Neural cell (in vitro differentiated cells): ENCODE data around the gene MYOCD. TPM values are rescaled to one million over a fixed set of nuclear protein-coding genes. Genes with fewer than 3 reads are reported as not detected.

Source experiments
- H2AFZ ChIP-seq: fragments of 200-600, 300-800 bp; sonication (generic), shearing (Covaris generic); 2 replicates; pipeline ENCODE4 v1.6.0; 2014; ENCODE audit warnings: low read depth, mild to moderate bottlenecking, antibody characterized with exemption, low read length, moderate library complexity
- H3F3A ChIP-seq: fragments of 200-600 bp; shearing (Covaris generic); 2 replicates; pipeline ENCODE4 v1.6.1; 2016; ENCODE audit warnings: mild to moderate bottlenecking, moderate library complexity, mixed read lengths, antibody characterized with exemption, low read length; ENCODE audit not compliant: insufficient read depth, poor library complexity, severe bottlenecking
- H3K27ac ChIP-seq: fragments of 200-600, 300-800 bp; sonication (generic), shearing (Covaris generic); 2 replicates; pipeline ENCODE4 v1.5.1; 2014; ENCODE audit warnings: mild to moderate bottlenecking, low read length, moderate library complexity
- H3K27me3 ChIP-seq: fragments of 300-800, 200-600 bp; sonication (generic), shearing (Covaris generic); 2 replicates; pipeline ENCODE4 v1.6.0; 2014; ENCODE audit warnings: mild to moderate bottlenecking, low read depth, low read length, moderate library complexity; ENCODE audit not compliant: insufficient read depth
- H3K36me3 ChIP-seq: fragments of 300-800, 200-600 bp; sonication (generic), shearing (Covaris generic); 2 replicates; pipeline ENCODE4 v1.5.1; 2014; ENCODE audit warnings: mild to moderate bottlenecking, antibody characterized with exemption, low read length, moderate library complexity; ENCODE audit not compliant: insufficient read depth
- H3K4me2 ChIP-seq: fragments of 300-800, 200-600 bp; sonication (generic), shearing (Covaris generic); 2 replicates; pipeline ENCODE4 v1.6.0; 2014; ENCODE audit warnings: mild to moderate bottlenecking, low read length
- H3K4me3 ChIP-seq: fragments of 300-800, 200-600 bp; sonication (generic), shearing (Covaris generic); 2 replicates; pipeline ENCODE4 v1.5.1; 2014; ENCODE audit warnings: mild to moderate bottlenecking, low read length, moderate library complexity
- H3K79me2 ChIP-seq: fragments of 200-600 bp; shearing (Covaris generic); replicated peaks from 2 replicates; pipeline ENCODE4 v1.6.0; 2014; ENCODE audit warnings: mild to moderate bottlenecking, low read length, moderate library complexity; ENCODE audit not compliant: insufficient read depth
- H3K9ac ChIP-seq: fragments of 300-800, 200-600 bp; sonication (generic), shearing (Covaris generic); 2 replicates; pipeline ENCODE4 v1.6.1; 2016; ENCODE audit warnings: mild to moderate bottlenecking, low read length, mixed read lengths
- H3K9me2 ChIP-seq: fragments of 200-600 bp; shearing (Covaris generic); 2 replicates; pipeline ENCODE4 v1.6.1; 2016; ENCODE audit warnings: mild to moderate bottlenecking, low read length, mixed read lengths; ENCODE audit not compliant: insufficient read depth
- H3K9me3 ChIP-seq: fragments of 200-600, 300-800 bp; sonication (generic), shearing (Covaris generic); 2 replicates; pipeline ENCODE4 v1.6.1; 2016; ENCODE audit warnings: mild to moderate bottlenecking, mixed run types, low read length, moderate library complexity, mixed read lengths
- H4K20me1 ChIP-seq: fragments of 200-600 bp; shearing (Covaris generic); 2 replicates; pipeline ENCODE4 v1.6.1; 2016; ENCODE audit warnings: mild to moderate bottlenecking, mixed run types; ENCODE audit not compliant: insufficient read depth
- EP300 ChIP-seq: fragments of 450-650 bp; conservative IDR thresholded peaks from 2 replicates; pipeline ENCODE4 v1.6.1; 2014; ENCODE audit warnings: antibody characterized with exemption, mild to moderate bottlenecking, moderate library complexity; ENCODE audit not compliant: poor library complexity, severe bottlenecking
- EZH2 ChIP-seq: fragments of 200-600, 300-800 bp; shearing (Covaris generic), sonication (generic); IDR thresholded peaks from 2 replicates; pipeline ENCODE4 v1.6.1; 2014; ENCODE audit warnings: antibody characterized with exemption, low read length, borderline replicate concordance, mild to moderate bottlenecking; ENCODE audit not compliant: insufficient read depth, poor library complexity, severe bottlenecking
- MXI1 ChIP-seq: fragments of 450-650 bp; conservative IDR thresholded peaks from 2 replicates; pipeline ENCODE4 v1.6.1; 2014; ENCODE audit warnings: antibody characterized with exemption, mild to moderate bottlenecking; ENCODE audit not compliant: poor library complexity, severe bottlenecking
- POLR2AphosphoS5 ChIP-seq: IDR thresholded peaks from 2 replicates; pipeline ENCODE4 v1.6.1; 2012
- RAD21 ChIP-seq: fragments of 450-650 bp; conservative IDR thresholded peaks from 2 replicates; pipeline ENCODE4 v1.6.1; 2014; ENCODE audit warnings: antibody characterized with exemption, mild to moderate bottlenecking, moderate library complexity
- REST ChIP-seq: IDR thresholded peaks from 2 replicates; pipeline ENCODE4 v1.6.1; 2012; ENCODE audit warnings: borderline replicate concordance
- SMC3 ChIP-seq: fragments of 450-650 bp; conservative IDR thresholded peaks from 2 replicates; pipeline ENCODE4 v1.6.1; 2014; ENCODE audit warnings: antibody characterized with exemption, mild to moderate bottlenecking, moderate library complexity; ENCODE audit not compliant: poor library complexity
- TAF1 ChIP-seq: IDR thresholded peaks from 2 replicates; pipeline ENCODE4 v1.6.1; 2012; ENCODE audit warnings: low read depth
- polyA minus RNA-seq: library from RNA; depleted of rRNA, polyadenylated mRNA; stranded (reverse); fragments of >200 nt; gene quantifications from 2 replicates; pipeline ENCODE4 v1.2.3, GENCODE V29; 2014
- polyA plus RNA-seq: library from polyadenylated mRNA; depleted of rRNA; stranded (reverse); fragments of >200 nt; gene quantifications from 2 replicates; pipeline ENCODE4 v1.2.3, GENCODE V29; 2014
- TF ChIP-seq, protein P1 (sequence below): fragments of 450-650 bp; IDR thresholded peaks from 2 replicates; pipeline ENCODE4 v1.5.1; 2014; ENCODE audit warnings: antibody characterized with exemption, mild to moderate bottlenecking, moderate library complexity; ENCODE audit not compliant: poor library complexity, severe bottlenecking

MYOCD gene
- polyA plus RNA-seq (not detected in 2 replicates), polyA minus RNA-seq (not detected in 2 replicates)

DNA sequence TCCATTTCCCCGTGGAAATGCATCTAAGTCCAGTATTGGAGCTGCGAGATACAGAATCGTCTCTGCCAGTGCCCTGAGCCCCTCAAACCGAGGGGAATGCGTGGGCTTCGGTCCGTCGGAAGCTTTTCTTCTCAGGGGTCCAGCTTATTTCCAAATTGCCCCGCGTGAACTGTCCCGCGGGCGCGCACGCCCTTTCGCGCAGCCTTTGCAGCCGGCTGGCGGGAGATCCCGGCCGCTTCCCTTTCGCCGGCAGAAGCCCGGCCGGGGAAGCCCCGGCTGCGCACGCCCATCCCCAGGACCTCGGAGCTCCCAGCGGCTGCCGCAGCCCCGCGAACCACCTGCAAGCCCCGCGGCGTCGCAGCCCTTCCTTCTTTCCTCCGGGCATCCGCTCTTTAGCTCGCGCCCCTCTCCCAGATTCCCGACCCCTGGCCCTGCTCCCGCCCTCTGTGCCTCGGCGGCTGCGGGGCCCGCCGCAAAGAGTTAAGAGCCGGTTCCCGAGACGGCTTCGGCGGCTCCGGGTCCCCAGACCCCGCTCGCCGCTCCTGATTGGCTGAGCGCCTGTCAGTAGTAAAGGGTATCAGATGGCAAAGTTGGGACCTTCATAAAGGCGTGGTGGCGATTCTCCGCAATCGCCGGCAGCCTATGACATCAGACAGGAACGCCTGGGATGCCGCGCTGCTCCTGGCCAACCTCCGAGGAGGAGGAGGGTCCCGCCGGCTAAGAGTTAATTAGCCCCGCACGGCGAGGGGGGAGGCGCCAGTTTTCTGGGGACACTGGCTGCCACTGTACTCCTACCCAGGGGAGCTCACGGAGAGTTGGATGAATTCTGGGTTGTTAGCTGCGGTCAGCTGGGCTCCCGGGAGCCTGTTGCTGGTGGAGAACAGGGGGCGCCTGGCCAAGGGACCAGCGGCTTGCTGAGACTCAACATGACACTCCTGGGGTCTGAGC, at the start of gene MYOCD:
TSS of gene MYOCD (plus strand) at position 628 of the 948 bp plus-strand sequence. CDS start at position 927, 299 bp downstream.
- Histone ChIP-seq H3K9me2 (no peaks in the 10 kb centered on the region), H3K9ac (peak within 1 kb of the TSS; percentile 26), H3K4me3 (peak within 1 kb of the TSS; percentile 70), H3K9me3 (no peaks in the 10 kb centered on the region), H3K27ac (no peak within 1 kb of the TSS), H4K20me1 (no peaks in the 10 kb centered on the region), H3K36me3 (no peaks in the 10 kb centered on the region), H3K79me2 (no peaks in the 10 kb centered on the region), H3K27me3 (peaks cover 38% of the 10 kb centered on the region), H3K4me2 (peak within 1 kb of the TSS; percentile 51), H3F3A (no peaks in the 10 kb centered on the region), H2AFZ (peak within 1 kb of the TSS; percentile 8)
- TF ChIP-seq SMC3 (peak; percentile 28), MXI1 (peak; percentile 25), EP300 (no peak)

DNA sequence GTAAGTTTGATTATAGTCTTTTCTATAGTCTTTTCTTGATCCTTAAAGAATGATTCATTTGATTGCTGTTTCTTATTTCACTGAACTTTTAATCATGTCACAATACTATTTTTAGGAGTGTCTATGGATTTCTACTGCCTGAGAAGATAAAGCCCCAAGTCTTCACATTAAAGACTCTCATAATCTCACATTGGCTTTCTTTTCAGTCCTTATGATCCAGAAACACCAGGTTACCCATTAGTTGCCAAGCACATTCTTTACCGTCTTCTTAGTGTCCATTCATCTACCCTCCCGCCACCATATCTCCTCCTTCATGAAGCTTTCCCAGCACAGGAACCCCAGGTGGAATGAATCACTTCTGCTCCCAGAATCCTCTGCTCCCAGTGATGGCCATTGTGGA, 49.5 kb upstream of the MYOCD start:
- H3K36me3 ChIP-seq = no peaks in the 10 kb centered on the region

More for the DNA sequence above, 49.5 kb upstream of the MYOCD start:
- H4K20me1 ChIP-seq = no peaks in the 10 kb centered on the region
- H2AFZ ChIP-seq = no peak overlapping the region
- H3K27ac ChIP-seq = no peak overlapping the region
- no peak for TF ChIP-seq POLR2AphosphoS5
- no peak for TF ChIP-seq MXI1
- no peak for TF ChIP-seq TAF1
- no peak for TF ChIP-seq REST
- TF ChIP-seq, protein P1, sequence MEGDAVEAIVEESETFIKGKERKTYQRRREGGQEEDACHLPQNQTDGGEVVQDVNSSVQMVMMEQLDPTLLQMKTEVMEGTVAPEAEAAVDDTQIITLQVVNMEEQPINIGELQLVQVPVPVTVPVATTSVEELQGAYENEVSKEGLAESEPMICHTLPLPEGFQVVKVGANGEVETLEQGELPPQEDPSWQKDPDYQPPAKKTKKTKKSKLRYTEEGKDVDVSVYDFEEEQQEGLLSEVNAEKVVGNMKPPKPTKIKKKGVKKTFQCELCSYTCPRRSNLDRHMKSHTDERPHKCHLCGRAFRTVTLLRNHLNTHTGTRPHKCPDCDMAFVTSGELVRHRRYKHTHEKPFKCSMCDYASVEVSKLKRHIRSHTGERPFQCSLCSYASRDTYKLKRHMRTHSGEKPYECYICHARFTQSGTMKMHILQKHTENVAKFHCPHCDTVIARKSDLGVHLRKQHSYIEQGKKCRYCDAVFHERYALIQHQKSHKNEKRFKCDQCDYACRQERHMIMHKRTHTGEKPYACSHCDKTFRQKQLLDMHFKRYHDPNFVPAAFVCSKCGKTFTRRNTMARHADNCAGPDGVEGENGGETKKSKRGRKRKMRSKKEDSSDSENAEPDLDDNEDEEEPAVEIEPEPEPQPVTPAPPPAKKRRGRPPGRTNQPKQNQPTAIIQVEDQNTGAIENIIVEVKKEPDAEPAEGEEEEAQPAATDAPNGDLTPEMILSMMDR = no peak
- TF ChIP-seq SMC3 = no peak
- no peak for TF ChIP-seq EZH2
- no peak for TF ChIP-seq RAD21
- TF ChIP-seq EP300 = no peak
- no peaks in the 10 kb centered on the region for H3K79me2 ChIP-seq
- no peaks in the 10 kb centered on the region for H3K9me2 ChIP-seq
- H3K9me3 ChIP-seq = no peaks in the 10 kb centered on the region
- H3K9ac ChIP-seq = no peak overlapping the region
- H3K4me3 ChIP-seq = no peak overlapping the region
- no peak overlapping the region for H3K4me2 ChIP-seq
- H3F3A ChIP-seq = no peaks in the 10 kb centered on the region
- no peaks in the 10 kb centered on the region for H3K27me3 ChIP-seq
